ENCODE results near the gene MBNL2.

DNA sequence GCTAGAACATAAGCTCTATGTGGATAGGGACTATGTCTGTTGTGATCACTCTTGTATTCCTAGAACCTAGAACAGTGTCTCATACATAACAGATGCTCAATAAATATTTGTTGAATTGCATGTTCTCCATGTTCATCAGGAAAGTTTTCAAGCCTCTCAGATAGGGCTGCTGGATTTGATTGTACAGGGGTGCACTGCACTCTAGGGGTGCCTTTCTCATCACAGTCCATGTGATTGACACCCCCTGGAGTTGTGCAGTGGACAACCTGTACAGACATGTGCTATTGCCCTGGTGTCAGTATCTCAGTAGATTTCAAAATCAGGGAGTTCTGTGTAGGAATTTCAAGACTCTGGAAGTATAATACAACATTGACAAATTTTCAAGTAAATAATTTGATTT, 58.9 kb downstream of the MBNL2 start:
- TF ChIP-seq, protein P1, sequence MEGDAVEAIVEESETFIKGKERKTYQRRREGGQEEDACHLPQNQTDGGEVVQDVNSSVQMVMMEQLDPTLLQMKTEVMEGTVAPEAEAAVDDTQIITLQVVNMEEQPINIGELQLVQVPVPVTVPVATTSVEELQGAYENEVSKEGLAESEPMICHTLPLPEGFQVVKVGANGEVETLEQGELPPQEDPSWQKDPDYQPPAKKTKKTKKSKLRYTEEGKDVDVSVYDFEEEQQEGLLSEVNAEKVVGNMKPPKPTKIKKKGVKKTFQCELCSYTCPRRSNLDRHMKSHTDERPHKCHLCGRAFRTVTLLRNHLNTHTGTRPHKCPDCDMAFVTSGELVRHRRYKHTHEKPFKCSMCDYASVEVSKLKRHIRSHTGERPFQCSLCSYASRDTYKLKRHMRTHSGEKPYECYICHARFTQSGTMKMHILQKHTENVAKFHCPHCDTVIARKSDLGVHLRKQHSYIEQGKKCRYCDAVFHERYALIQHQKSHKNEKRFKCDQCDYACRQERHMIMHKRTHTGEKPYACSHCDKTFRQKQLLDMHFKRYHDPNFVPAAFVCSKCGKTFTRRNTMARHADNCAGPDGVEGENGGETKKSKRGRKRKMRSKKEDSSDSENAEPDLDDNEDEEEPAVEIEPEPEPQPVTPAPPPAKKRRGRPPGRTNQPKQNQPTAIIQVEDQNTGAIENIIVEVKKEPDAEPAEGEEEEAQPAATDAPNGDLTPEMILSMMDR (IDR thresholded peaks at IDR 0.05; ENCODE audit: low read depth, low read length), result no peak
- TF ChIP-seq EZH2phosphoT487 (IDR thresholded peaks at IDR 0.05; ENCODE audit: low read depth), result no peak
